ENCODE results near the gene EYA2. TPM values are rescaled to one million over a fixed set of nuclear protein-coding genes. Genes with fewer than 3 reads are reported as not detected.

The EYA2 gene
- total and polyA plus RNA-seq, 2 donors (not counting 3 experiments of a cell fraction or from before 2014, with no cell fraction given): not detected

DNA sequence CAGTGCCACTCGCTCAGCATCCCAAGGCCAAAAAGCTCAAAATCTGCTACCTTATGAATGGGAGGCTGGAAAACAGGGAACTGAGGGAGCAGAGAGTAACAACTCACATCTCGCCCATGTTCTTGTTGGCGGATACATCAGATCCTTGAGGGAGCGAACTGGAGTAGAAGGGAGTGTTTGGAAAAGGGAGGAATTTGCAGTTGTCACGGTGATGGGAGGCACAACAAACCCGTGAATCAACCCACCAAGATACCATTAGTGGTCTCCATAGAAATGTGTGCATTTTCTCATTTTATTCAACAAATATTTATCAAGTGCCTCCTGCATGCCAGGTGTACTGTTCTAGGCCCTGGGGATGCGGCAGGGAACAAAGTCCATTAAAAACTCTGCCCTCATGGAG is 212.1 kb downstream of the EYA2 start:
- Histone ChIP-seq H3K79me2 (ENCODE audit: control insufficient read depth, insufficient read depth, low read length) (no peaks in the 10 kb centered on the region), H3K4me1 (ENCODE audit: control insufficient read depth, extremely low read depth, insufficient read depth, low read length) (no peaks in the 10 kb centered on the region), H4K20me1 (replicated peaks; ENCODE audit: control insufficient read depth, extremely low read depth, insufficient read depth, low read length) (no peaks in the 10 kb centered on the region), H2AFZ (ENCODE audit: low read depth, low read length) (no peak overlapping the region), H3K9me3 (replicated peaks; ENCODE audit: control insufficient read depth, insufficient read depth, low read length) (no peaks in the 10 kb centered on the region), H3K36me3 (ENCODE audit: control insufficient read depth in 2 of 2, extremely low read depth in 1 of 2, insufficient read depth in 2 of 2, low read length in 2 of 2) (no peaks in the 10 kb centered on the region), H3K9ac (replicated peaks; ENCODE audit: extremely low read depth, insufficient read depth, low read length) (no peak overlapping the region), H3K4me3 (replicated peaks in 1 of 3; ENCODE audit: insufficient read depth in 1 of 3, low read depth in 1 of 3, low read length in 3 of 3) (no peak overlapping the region), H3K9me1 (replicated peaks; ENCODE audit: control insufficient read depth, extremely low read depth, insufficient read depth, low read length) (no peaks in the 10 kb centered on the region), H3K4me2 (ENCODE audit: insufficient read depth, low read length) (no peak overlapping the region), H3K27ac (ENCODE audit: insufficient read depth, low read depth, low read length) (no peak overlapping the region), H3K27me3 (ENCODE audit: control insufficient read depth in 2 of 2, insufficient read depth in 2 of 2, low read length in 2 of 2) (no peaks in the 10 kb centered on the region)
- dilution Hi-C loops (cut with MboI; ENCODE audit: extremely low pct_ligation_motif_present, low sequenced_read_pairs) (no loop called here), intact Hi-C loops (cut with micrococcal nuclease) (no loop called here)
- no TSS peak for BruUV-seq (replicated peaks)
- POLR2A ChIA-PET: no interaction called here
- DNase-seq (ENCODE audit: low read depth, low spot score) (no peak), FAIRE-seq (no peak)
- TF ChIP-seq JUN (IDR thresholded peaks at IDR 0.05; ENCODE audit: borderline replicate concordance, insufficient read depth, insufficient read length, low read depth): no peak
- TF ChIP-seq, protein P1, sequence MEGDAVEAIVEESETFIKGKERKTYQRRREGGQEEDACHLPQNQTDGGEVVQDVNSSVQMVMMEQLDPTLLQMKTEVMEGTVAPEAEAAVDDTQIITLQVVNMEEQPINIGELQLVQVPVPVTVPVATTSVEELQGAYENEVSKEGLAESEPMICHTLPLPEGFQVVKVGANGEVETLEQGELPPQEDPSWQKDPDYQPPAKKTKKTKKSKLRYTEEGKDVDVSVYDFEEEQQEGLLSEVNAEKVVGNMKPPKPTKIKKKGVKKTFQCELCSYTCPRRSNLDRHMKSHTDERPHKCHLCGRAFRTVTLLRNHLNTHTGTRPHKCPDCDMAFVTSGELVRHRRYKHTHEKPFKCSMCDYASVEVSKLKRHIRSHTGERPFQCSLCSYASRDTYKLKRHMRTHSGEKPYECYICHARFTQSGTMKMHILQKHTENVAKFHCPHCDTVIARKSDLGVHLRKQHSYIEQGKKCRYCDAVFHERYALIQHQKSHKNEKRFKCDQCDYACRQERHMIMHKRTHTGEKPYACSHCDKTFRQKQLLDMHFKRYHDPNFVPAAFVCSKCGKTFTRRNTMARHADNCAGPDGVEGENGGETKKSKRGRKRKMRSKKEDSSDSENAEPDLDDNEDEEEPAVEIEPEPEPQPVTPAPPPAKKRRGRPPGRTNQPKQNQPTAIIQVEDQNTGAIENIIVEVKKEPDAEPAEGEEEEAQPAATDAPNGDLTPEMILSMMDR (IDR thresholded peaks at IDR 0.05; ENCODE audit: extremely low read depth in 1 of 2, insufficient read depth in 1 of 2, low read depth in 1 of 2, low read length in 2 of 2): no peak
- no peak for TF ChIP-seq FOS (IDR thresholded peaks at IDR 0.05; ENCODE audit: borderline replicate concordance, insufficient read depth, low read length)
- TF ChIP-seq MYC (IDR thresholded peaks at IDR 0.05; ENCODE audit: low read depth, low read length): no peak
- no peak for TF ChIP-seq POLR2A (IDR thresholded peaks at IDR 0.05; ENCODE audit: low read depth, low read length)
- no peak for TF ChIP-seq GATA2 (IDR thresholded peaks at IDR 0.05; ENCODE audit: insufficient read depth, insufficient read length, low read depth, low read length)
- TF ChIP-seq POLR2AphosphoS5 (IDR thresholded peaks at IDR 0.05; ENCODE audit: insufficient read depth, low read depth, low read length): no peak
- TF ChIP-seq, protein P2, sequence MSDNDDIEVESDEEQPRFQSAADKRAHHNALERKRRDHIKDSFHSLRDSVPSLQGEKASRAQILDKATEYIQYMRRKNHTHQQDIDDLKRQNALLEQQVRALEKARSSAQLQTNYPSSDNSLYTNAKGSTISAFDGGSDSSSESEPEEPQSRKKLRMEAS (IDR thresholded peaks at IDR 0.05; ENCODE audit: insufficient read depth, insufficient read length): no peak
- no peak for TF ChIP-seq EZH2 (IDR thresholded peaks at IDR 0.05; ENCODE audit: borderline replicate concordance, low read depth, low read length, severe bottlenecking)
- CTCF ChIA-PET: no interaction called here

All from endothelial cell of umbilical vein (primary cell).